T-cell (primary cell): Measurements from ENCODE around the gene OR4K15. TPM values are rescaled to one million over a fixed set of nuclear protein-coding genes. Genes with fewer than 3 reads are reported as not detected.

Experiments
- total RNA-seq, 35 experiments: library from RNA in 6 of 35; stranded (reverse) in 6 of 35; fragments of 120-200 nt in 1 of 35; gene quantifications; one replicate each; pipeline versions ENCODE4 v1.2.1 to v1.2.4 and lab custom pipeline; 2013 to 2026

OR4K15 gene
- total RNA-seq, 5 donors from 2014 or later (not counting 1 experiment from before 2014, with no cell fraction given) = not detected

Other genes with a start within 250 kb of the OR4K15 start
- not detected for gene OR4Q3, start 232.0 kb upstream of the OR4K15 start, total RNA-seq
- gene OR4M1, start 202.1 kb upstream of the OR4K15 start, total RNA-seq = not detected
- gene OR4N2, start 171.8 kb upstream of the OR4K15 start, total RNA-seq = not detected
- not detected for gene OR4K2, start 100.4 kb upstream of the OR4K15 start, total RNA-seq
- not detected for gene OR4K5, start 55.0 kb upstream of the OR4K15 start, total RNA-seq
- not detected for gene OR4K1, start 44.7 kb upstream of the OR4K15 start, total RNA-seq
- gene OR4Q2, start 26.6 kb downstream of the OR4K15 start, total RNA-seq = not detected
- not detected for gene OR4K14, start 43.7 kb downstream of the OR4K15 start, total RNA-seq
- not detected for gene OR4K13, start 60.4 kb downstream of the OR4K15 start, total RNA-seq
- not detected for gene OR4L1, start 84.5 kb downstream of the OR4K15 start, total RNA-seq
- gene OR4K17, start 135.1 kb downstream of the OR4K15 start, total RNA-seq = not detected
- gene OR4N5, start 163.2 kb downstream of the OR4K15 start, total RNA-seq = not detected
- not detected for gene OR11G2, start 215.3 kb downstream of the OR4K15 start, total RNA-seq
- not detected for gene OR11H6, start 248.1 kb downstream of the OR4K15 start, total RNA-seq